Measurements from ENCODE around the gene SIPA1L2. TPM values are rescaled to one million over a fixed set of nuclear protein-coding genes. Genes with fewer than 3 reads are reported as not detected.

Gene SIPA1L2
- total RNA-seq, 1 donor from 2014 or later = 28.3 TPM

- no peak for DNase-seq (ENCODE audit: low spot score)
Measured at GRCh38 chr1:232650418-232650817, 20.5 kb upstream of the SIPA1L2 start.

GRCh38 chr1:232648316-232648715, 18.4 kb upstream of the SIPA1L2 start:
- no peak for DNase-seq (ENCODE audit: low spot score)

GRCh38 chr1:232644209-232644608, 14.3 kb upstream of the SIPA1L2 start:
- DNase-seq (ENCODE audit: low spot score) = no peak

- no peak for DNase-seq (ENCODE audit: low spot score)
Measured at GRCh38 chr1:232643251-232643650, 13.3 kb upstream of the SIPA1L2 start.

- no peak for DNase-seq (ENCODE audit: low spot score)
Measured at GRCh38 chr1:232641507-232641906, 11.6 kb upstream of the SIPA1L2 start.

GRCh38 chr1:232636799-232637198, 6.9 kb upstream of the SIPA1L2 start:
- DNase-seq (ENCODE audit: low spot score) = no peak

GRCh38 chr1:232635778-232636356, 5.9 kb upstream of the SIPA1L2 start:
- no peak for DNase-seq (ENCODE audit: low spot score)

- DNase-seq (ENCODE audit: low spot score) = no peak
Measured at GRCh38 chr1:232635279-232635678, 5.3 kb upstream of the SIPA1L2 start.

- no peak for DNase-seq (ENCODE audit: low spot score)
Measured at GRCh38 chr1:232634096-232634495, 4.2 kb upstream of the SIPA1L2 start.

GRCh38 chr1:232630894-232631195, 912 bp upstream of the SIPA1L2 start:
- DNase-seq (ENCODE audit: low spot score) = no peak

- DNase-seq (ENCODE audit: low spot score) = no peak
Measured at GRCh38 chr1:232629250-232630046, 485 bp downstream of the SIPA1L2 start.

GRCh38 chr1:232628335-232629249, 1.3 kb downstream of the SIPA1L2 start:
- DNase-seq (ENCODE audit: low spot score) = no peak

- no peak for DNase-seq (ENCODE audit: low spot score)
Measured at GRCh38 chr1:232627645-232628334, 2.1 kb downstream of the SIPA1L2 start.

- DNase-seq (ENCODE audit: low spot score) = no peak
Measured at GRCh38 chr1:232627171-232627570, 2.8 kb downstream of the SIPA1L2 start.

- no peak for DNase-seq (ENCODE audit: low spot score)
Measured at GRCh38 chr1:232626452-232626851, 3.5 kb downstream of the SIPA1L2 start.

GRCh38 chr1:232625319-232625868, 4.5 kb downstream of the SIPA1L2 start:
- DNase-seq (ENCODE audit: low spot score) = no peak

GRCh38 chr1:232624546-232625281, 5.2 kb downstream of the SIPA1L2 start:
- DNase-seq (ENCODE audit: low spot score) = no peak

- no peak for DNase-seq (ENCODE audit: low spot score)
Measured at GRCh38 chr1:232622981-232623380, 7.0 kb downstream of the SIPA1L2 start.

- no peak for DNase-seq (ENCODE audit: low spot score)
Measured at GRCh38 chr1:232622378-232622777, 7.6 kb downstream of the SIPA1L2 start.

GRCh38 chr1:232621050-232621449, 8.9 kb downstream of the SIPA1L2 start:
- no peak for DNase-seq (ENCODE audit: low spot score)

Data from mesenteric fat pad (tissue), 1 donor.